Stimulated activated CD8-positive, alpha-beta memory T cell treated with anti-CD3 and anti-CD28 coated beads, Interleukin-15, amount 100 ng/mL, for 48 hours (primary cell): ENCODE measurements around the gene CEBPG.

Experiments used
- DNase-seq, 2 donors: peaks; one replicate each; pipeline ENCODE4 v3.0.0-alpha.2; 2020; ENCODE audit warnings: low read depth in 2 of 2

The CEBPG gene

GRCh38 chr19:33418871-33419787 is 45.6 kb downstream of the CEBPG start:
- no peak for DNase-seq

- no peak for DNase-seq
Observed at GRCh38 chr19:33419788-33420130, 46.2 kb downstream of the CEBPG start.

GRCh38 chr19:33420821-33421220 is 47.3 kb downstream of the CEBPG start:
- DNase-seq = no peak

GRCh38 chr19:33421368-33421767 is 47.9 kb downstream of the CEBPG start:
- DNase-seq = no peak

- no peak for DNase-seq
Observed at GRCh38 chr19:33422369-33423180, 49.1 kb downstream of the CEBPG start.

- no peak for DNase-seq
Observed at GRCh38 chr19:33424181-33424580, 50.7 kb downstream of the CEBPG start.

GRCh38 chr19:33426621-33427361 is 53.3 kb downstream of the CEBPG start:
- DNase-seq = no peak

- DNase-seq = no peak
Observed at GRCh38 chr19:33427801-33428626, 54.5 kb downstream of the CEBPG start.

- no peak for DNase-seq
Observed at GRCh38 chr19:33428627-33429125, 55.2 kb downstream of the CEBPG start.

GRCh38 chr19:33429891-33430673 is 56.6 kb downstream of the CEBPG start:
- no peak for DNase-seq

- peak; percentile 27 to 43 for DNase-seq
Observed at GRCh38 chr19:33430674-33431277, 57.3 kb downstream of the CEBPG start.

GRCh38 chr19:33432015-33432414 is 58.5 kb downstream of the CEBPG start:
- DNase-seq = no peak
